WTC11 (cell line): ENCODE results near the gene CA5A.

Source experiments
- ATF1 ChIP-seq: sonication (generic); formaldehyde crosslinking; IDR thresholded peaks from 2 replicates; pipeline ENCODE4 v1.8.1; 2023; ENCODE audit warnings: mild to moderate bottlenecking, moderate library complexity, missing genetic modification reagents
- CTCF ChIP-seq: fragments of 200-600 bp; IDR thresholded peaks from 2 replicates; pipeline ENCODE4 v1.8.0; 2022; ENCODE audit warnings: antibody characterized with exemption
- FOXJ3 ChIP-seq: sonication (generic); formaldehyde crosslinking; IDR thresholded peaks from 2 replicates; pipeline ENCODE4 v1.9.0; 2021; ENCODE audit warnings: missing genetic modification reagents, mild to moderate bottlenecking, borderline replicate concordance
- IRF2 ChIP-seq: sonication (generic); formaldehyde crosslinking; IDR thresholded peaks from 2 replicates; pipeline ENCODE4 v1.8.0; 2022; ENCODE audit warnings: low read depth, missing genetic modification reagents, borderline replicate concordance
- JUN ChIP-seq: sonication (generic); formaldehyde crosslinking; IDR thresholded peaks from 2 replicates; pipeline ENCODE4 v1.8.0; 2023; ENCODE audit warnings: mild to moderate bottlenecking, missing genetic modification reagents
- KAT7 ChIP-seq: sonication (generic); formaldehyde crosslinking; IDR thresholded peaks from 2 replicates; pipeline ENCODE4 v1.8.1; 2023; ENCODE audit warnings: missing genetic modification reagents, mild to moderate bottlenecking, borderline replicate concordance
- ZNF121 ChIP-seq: sonication (generic); formaldehyde crosslinking; IDR thresholded peaks from 2 replicates; pipeline ENCODE4 v1.8.0; 2023; ENCODE audit warnings: missing genetic modification reagents
- ZNF232 ChIP-seq: sonication (generic); formaldehyde crosslinking; IDR thresholded peaks from 2 replicates; pipeline ENCODE4 v1.8.0; 2022; ENCODE audit warnings: mild to moderate bottlenecking, missing genetic modification reagents

DNA sequence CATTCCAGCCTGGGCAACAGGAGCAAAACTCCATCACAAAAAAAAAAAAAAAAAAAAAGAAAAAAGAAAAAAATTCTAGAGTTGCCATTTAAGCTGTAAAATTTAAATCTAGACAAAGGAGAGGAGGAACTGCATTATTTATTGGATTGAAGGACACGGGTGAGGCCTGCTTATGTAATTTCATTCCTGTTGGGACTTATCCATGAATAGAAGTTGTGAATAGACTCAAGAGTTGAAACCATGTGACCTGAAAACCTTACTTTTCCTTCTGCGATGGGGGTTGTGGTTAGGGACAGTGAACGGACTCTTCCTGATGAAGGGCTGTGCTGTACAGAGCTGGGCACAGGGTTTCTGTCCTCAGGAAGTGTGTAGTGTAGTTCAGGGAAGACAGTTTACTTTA, 37.4 kb upstream of the CA5A start:
- TF ChIP-seq CTCF (no peak), FOXJ3 (CRISPR knock-in tag) (no peak), ZNF121 (no peak), IRF2 (CRISPR knock-in tag) (no peak), KAT7 (CRISPR knock-in tag) (no peak), ATF1 (no peak), JUN (CRISPR knock-in tag) (no peak), ZNF232 (no peak)
